Measurements from ENCODE around the gene LAMA5.
"Not testable (repeated sequence)": the region's sequence is repeated elsewhere in the genome, so short reads cannot be mapped to it uniquely, and the experiment has no call there.

The LAMA5 gene

DNA sequence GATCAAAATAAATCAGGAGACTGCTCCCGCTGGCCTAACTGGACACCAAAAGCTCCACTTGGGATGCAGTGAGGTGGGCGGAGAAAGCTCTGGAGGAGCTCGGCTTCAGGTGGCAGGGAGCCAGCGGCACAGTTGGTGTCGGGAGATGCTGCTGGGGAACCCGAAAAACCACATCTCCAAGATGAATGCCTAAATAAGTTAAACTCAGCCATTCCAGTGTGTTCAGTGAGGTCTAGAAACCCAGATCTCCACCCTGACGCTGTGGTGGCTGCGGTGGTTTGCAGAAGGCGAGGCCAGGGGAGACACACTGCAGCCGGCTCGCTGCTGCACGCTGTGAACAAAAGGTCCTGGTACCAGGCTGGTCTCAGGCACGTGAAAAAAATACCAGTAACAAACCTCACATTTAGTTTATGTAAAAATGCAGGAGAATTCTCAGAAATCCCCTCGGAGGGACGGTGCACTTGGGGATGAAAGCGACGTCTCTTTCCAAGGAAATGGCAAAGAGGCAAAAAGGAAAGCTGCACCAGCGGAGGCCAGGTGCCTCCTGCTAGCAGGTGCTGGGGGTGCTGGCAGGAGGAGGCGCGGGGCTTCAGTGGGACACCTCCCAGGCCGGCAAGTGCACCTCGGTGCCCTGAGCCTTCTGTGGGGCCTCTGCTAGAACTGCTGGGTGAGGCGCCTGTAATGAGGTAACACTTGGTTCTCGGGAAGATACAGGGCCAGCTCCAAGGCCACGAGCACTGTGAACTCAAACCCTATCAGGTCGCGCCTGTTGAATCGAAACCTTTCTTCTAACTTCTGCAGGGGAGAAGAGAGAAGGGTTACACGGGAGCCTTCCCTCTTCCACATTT, 23.4 kb upstream of the LAMA5 start:
- no peak for DNase-seq (ENCODE audit: low read depth in 2 of 3, low spot score in 1 of 3)

DNA sequence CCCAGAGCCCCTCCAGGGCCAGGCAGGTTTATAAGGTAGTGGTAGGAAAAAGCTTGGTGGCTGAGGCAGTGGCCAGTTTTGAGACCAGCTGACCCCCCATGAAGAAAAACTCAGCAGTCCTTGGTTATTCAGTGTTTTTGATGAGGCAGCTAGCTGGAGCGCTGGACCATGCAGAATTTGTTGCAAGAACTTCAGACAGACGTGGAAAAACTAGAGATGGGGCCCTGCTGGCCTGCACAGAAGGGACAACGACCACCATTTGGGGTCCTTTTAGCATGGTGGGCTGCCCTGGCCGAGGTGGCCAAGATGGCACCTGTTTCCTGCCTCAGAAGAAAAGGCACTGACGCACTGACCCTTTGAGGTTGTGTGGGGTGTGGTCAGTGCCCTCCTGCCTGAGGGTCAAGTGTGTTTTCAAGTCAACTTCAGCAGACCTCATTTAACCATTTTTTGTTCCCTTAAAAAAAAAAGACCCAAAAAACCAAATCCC, 22.5 kb upstream of the LAMA5 start:
- DNase-seq (ENCODE audit: low read depth in 2 of 3, low spot score in 1 of 3), result no peak

DNA sequence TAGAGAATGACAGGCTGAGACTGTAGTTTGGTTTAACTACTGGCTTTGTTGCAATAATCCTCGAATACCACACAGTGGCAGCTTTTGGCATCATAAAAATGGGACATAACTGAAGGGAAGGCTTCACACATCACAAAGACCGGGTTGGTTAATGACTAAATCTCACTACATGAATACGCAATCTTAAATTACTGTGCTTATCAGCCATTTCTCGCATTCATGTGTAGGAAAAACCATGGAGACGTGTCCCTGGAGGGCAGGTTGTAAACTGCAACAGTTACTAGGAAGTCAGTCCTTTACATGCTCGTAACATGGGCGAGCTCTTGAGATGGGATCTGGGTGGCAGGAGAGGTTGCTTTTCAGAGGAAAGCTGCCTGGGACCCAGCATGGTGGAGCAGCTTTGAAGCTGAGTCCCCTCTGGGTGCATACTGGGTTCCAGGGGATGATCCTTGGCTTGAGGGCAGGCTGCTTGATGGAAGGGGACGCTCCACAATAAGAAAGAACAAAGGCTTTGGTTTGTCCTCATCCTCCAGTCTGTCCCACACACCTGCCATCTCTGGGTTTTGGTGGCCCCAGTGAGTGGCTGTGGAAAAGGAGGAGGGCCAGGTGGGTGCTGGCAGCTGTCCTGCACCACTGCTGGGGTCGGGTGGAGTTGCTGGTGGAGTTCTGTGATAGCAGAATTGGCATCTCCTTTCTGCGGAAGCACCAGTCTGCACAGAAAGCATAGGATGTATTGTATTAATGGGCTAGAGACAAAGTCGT, 21.9 kb upstream of the LAMA5 start:
- no peak for DNase-seq (ENCODE audit: low read depth in 2 of 3, low spot score in 1 of 3)

DNA sequence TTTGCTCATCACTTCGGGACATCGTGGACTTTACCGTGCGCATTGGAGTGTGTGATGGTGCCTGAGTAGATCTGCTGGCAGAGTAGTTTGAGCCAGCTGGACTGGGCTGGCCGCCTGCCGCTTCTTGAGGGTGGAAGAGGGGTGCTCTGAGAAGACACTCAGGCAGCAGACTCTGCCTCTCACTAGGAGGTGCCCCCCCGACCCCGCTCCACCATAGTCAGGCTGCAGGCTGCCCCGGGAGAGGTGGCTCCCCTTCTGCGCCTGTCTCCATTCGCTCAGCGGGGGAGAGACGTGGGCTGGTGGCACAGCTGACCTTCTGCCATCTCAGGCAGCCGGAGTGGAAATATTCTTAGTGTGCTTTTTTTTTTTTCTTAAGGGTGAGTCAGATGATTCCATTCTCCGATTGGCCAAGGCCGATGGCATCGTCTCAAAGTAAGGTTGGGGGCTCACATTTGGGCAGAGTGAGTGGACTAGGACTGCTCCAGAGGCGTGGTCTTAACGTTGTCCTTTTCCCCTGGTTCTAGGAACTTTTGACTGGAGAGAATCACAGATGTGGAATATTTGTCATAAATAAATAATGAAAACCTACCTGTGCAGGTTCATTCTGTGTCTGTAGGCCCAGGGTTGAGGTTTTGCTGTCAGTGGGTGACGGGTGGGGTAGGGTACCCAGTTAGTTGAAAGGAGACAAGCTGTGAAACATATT, 21.0 kb upstream of the LAMA5 start:
- no peak for DNase-seq (ENCODE audit: low read depth in 2 of 3, low spot score in 1 of 3)

DNA sequence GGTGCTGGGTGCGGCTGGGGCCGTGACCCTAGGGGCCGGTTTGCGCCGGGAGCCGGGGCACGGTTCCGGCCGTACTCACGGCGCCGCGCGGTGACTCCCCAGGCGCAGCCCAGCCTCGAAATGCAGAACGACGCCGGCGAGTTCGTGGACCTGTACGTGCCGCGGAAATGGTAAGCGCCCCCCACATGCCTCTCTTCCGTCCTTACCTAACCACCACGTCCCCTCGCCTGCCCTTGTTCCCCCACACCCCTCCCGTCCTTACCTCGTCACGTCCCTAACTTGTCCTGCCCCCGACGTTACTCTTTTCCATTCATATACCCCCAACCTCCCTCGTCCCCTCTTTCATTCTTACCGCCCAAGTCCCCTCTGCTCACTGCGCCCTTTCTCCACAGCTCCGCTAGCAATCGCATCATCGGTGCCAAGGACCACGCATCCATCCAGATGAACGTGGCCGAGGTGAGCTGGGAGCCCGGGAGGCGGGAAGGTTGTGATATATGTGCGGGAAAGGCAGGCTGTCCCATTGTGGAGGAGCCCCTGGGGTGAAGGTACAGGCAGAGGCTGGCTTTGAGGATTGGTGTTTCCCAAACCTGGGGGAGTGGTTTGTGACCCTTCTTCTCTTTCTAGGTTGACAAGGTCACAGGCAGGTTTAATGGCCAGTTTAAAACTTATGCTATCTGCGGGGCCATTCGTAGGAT, 20.3 kb upstream of the LAMA5 start:
- DNase-seq (ENCODE audit: low read depth in 2 of 3, low spot score in 1 of 3), result no peak

DNA sequence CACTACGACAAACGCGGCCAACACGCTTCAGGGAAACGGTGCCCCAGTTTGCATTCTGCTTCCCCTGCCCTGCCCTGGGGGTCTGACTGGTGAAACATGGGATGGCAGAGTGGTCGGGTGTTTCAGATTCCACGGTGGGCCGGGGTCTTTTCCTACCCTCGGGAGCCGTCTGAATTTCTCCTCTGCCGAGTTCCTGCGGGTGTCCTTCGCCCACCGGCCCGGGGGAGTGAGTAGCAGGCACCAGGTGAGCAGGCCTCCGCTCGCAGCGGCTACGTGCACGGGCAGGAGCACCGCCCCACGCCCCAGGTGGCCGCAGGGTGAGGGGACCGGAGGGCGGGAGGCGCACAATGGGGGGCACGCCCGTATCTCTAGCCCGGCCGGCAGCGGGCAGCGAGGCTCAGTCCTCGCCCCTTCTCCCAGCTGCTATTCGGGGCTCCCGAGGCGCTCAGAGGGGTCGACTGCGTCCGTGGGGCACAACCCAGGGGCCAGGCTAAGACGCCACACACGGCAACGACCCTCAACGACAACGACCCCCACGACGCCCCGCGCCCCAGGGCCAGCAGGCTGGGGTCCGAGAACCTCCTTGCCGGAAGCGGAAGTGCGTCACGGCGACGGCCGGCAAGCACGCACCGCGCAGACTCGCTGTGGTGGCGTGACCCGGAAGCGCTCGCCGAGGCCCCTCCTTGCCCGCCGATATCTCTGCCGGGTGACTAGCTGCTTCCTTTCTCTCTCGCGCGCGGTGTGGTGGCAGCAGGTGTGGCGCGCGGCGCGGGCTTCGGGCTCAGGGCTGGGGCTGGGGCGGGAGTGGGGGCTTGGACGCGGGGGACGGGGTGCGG, 19.5 kb upstream of the LAMA5 start, which contains the start of gene RPS21:
RPS21 (plus strand) TSS at position 721 of the 836 bp plus-strand sequence. CDS start 236 bp downstream, outside the sequence.
- DNase-seq (ENCODE audit: low read depth in 2 of 3, low spot score in 1 of 3), result peak; percentile 79 to 92 (median 85)

DNA sequence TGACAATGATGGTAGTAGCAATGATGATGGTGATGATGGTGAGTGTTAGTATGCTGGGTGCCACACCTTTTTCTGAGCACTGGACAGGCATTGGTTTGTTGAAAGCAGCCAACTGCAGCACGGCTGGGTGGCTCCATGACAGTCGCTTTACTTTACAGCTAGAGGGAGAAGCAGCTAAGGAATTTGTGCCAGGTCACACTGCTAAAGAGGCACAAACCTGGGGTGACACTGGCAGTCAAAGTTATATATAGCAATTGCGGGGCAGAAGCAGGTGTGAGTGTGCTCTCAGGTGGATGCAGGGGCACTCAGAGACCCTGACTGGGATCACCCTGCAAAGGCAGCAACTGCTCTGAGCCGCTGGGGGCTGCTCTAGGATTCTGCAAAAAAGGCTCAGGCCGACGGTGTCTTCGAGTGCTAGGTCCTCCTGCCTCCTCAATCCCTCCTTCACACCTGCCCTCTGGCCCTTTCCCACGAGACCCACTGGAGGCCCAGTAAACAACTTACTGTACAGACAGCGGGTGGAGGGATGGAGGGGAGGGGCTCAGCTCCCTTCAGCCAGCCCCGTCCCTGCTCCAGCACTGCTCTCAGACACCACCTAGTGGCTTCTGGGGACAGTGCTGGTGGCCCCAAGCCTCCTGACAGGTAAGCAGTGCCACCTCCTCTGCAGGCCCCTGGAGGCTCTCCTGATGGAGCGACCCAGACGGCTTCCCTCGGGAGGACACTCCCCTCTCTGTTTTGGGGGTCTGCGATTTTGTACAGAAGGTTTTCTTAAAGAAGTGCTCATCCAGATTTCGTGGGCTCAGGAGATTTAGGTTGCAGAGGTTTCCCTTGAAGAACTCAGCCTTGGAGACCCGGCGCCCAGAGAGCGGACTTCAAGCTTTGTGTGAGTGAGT, 15.4 kb upstream of the LAMA5 start:
- peak; percentile 66 to 77 (median 75) for DNase-seq (ENCODE audit: low read depth in 2 of 3, low spot score in 1 of 3)

DNA sequence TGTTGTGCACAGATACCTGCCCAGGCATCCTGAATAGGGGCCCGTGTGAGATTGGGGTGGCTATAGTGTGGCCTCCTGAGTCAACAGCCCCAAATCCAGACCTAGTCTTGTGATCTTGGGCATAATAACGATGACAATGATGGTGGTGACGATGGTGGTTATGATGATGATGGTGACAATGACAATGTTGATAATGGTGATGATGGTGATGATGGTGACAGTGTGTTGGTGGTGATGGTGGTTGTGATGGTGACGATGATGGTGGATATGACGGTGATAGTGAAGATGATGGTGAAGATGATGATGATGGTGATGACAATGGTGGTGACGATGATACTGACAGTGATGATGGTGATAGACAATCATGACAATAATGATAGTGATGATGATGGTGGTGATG, 14.7 kb upstream of the LAMA5 start:
- DNase-seq (ENCODE audit: low read depth in 2 of 3, low spot score in 1 of 3), result no peak

DNA sequence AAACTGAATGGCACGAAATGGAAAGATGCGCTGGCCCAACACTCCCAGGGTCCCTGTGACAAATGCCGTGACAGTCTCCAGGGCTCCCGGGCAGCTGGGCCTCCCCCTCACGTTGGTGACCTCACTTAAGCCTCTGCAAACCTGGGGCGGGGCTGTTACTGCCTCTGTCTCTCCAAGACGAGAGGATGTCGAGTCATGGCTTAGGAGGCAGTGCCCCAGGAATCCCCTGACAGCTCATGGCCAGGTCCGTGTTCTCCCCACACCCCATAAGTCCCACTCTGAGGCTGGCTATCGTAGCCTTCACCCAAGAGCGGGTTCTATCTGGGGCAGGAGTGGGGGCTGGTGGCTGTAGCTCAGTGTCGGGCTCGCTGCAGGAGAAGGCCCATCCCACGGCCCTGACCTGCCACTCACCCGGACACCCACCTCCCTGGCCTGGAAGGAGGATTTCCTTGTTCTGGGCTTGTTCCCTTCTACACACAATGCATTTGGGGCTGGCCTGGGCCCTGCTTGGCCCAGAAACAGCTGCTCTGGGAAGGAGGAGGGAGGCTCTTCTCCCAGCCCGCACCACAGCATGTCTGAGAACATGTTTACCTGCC, 14.2 kb upstream of the LAMA5 start:
- no peak for DNase-seq (ENCODE audit: low read depth in 2 of 3, low spot score in 1 of 3)

DNA sequence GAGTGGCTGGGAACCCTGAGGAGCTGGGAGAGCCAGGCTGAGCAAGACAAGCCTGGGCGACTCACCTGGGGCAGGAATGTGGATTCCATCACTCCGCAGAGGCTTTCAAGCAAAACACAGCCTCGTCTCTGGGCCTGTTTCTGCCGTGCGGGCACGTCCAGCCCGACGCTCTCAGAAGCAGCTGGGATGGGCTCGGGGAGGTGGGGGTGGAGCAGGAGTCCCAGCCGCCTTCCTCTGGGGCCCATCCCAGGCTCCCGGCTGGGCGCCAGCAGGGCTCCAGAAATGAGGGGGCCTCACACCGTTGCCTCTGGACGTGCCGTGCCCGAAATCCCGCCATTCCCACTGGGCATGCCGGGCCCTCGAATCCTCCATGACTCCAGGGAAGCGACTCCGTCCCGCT, 11.1 kb upstream of the LAMA5 start:
- DNase-seq (ENCODE audit: low read depth in 2 of 3, low spot score in 1 of 3), result no peak

DNA sequence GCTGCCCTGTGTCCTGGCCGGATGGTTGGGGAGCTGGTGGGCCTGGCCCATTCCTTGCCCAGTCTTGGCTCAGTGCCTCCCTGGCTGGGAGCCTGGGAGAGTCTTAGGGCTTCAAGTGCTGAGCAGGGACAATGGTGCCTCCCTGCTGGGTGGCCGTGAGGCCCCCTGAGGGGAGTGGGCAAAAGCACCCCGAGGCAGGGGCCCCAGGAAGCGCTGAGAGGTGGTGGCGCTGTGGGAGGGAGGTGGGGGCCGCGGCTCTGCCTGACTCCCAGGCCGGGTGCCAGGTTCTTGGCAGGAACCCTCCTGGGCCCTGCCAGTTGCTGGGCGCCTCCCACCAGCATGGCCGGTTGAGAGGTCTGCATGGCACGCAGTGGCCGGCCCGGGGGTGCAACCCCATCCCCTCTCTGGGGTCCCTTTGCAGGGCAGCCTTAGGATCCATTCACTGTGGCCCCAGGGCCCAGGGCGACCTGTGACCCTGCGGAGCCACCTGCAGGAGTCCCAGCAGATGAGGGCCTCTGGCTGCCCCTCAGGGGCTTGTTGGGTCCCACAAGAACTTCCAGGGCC, 10.6 kb upstream of the LAMA5 start:
- DNase-seq (ENCODE audit: low read depth in 2 of 3, low spot score in 1 of 3), result no peak

DNA sequence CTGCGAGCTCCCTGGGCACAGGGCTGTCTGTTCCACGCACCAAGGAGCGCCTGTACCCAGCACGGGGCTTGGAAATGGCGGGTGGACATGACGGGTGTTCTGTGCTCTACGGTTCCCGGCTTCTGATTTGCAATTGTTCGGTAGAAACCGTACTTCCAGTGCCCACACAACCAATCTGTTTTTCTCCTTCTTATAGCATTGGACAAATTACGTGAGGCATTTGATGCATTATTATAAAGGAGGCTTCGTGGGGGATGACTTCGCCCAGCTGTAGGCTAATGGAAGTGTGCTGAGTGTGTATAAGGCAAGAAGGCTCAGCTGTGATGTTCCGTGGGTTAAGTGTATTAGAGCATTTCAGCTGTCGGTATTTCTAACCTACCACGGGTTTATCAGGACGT, 10.0 kb upstream of the LAMA5 start:
- no peak for DNase-seq (ENCODE audit: low read depth in 2 of 3, low spot score in 1 of 3)

DNA sequence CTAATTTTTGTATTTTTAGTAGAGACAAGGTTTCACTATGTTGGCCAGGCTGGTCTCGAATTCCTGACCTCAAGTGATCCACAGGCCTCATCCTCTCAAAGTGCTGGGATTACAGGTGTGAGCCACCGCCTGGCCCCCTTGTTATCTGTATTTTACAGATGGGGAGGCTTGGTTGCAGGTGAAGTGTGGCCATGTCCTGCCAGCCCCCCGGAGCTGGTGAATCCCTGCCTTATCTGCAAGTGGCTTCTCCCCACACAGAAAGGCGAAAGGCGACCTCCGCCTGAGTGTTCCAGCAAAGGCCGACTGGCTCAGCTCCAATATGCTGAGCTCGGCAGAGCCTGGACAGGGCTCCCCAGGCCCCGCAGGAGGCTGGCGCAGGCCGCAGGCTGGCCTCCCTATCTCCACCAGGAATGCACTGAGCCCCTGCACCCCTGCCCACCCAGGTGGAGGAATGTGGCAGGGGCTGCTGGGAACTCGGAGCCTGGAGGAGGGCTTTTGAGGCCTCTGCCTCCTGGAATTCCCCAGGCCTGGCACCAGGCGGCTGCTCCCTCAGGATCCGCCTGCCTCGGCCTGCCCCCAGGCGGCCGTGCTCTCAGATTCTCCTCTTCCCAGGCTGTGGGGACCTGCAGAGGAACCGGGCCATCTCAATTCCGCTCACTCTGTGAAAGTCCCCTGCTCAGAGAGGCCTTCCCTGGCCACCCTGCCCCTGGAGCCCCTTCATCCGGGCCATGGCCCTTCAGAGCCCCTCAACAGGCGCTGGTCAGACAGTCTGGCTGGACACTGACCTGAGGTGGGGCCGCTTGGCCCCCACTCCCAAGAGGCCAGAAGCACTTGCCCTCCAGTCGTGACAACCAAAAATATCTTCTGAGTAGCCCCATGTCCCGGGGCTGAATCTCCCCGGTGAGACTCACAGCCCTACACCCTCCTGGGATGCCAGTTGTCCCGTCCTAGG, 9.3 kb upstream of the LAMA5 start:
- no peak for DNase-seq (ENCODE audit: low read depth in 2 of 3, low spot score in 1 of 3)

DNA sequence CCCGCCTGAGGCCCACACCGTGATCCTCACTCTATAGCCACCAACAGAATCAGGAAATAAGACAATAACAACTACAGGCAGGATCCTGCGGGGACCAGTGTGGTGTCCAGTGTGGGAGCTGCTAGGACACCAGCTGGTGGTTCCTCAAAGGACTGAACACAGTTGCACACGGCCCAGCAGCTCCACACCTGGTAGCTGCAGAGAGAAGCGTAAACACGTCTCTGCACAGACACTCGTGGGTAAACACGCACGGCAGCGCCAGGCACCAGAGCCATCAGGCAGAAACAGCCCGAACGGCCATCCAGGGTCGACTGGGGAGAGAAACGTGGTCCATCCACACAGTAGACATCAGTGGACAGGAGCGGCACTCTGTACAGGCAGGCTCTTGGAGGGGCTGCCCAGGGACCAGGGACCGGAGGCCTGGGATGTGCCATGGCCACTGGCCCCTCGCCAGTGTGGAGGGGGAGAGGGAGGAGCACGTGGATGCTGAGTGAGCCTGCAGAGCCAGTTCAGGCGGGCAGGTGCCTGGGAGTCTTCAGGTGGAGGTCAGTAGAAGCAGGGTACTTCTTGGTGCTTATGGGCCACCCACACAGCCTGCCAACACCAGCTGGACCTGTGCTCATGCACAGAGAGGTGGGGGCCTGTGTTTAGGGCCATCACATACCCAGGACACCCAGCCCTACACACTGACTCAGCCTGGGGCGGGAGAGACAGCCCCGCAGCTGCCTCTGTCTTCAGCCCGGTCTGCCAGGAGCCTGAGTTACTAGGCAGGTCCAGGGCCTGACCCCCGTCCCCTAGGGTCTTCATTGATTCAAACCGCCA, 7.4 kb upstream of the LAMA5 start:
- DNase-seq (ENCODE audit: low read depth in 2 of 3, low spot score in 1 of 3), result no peak

DNA sequence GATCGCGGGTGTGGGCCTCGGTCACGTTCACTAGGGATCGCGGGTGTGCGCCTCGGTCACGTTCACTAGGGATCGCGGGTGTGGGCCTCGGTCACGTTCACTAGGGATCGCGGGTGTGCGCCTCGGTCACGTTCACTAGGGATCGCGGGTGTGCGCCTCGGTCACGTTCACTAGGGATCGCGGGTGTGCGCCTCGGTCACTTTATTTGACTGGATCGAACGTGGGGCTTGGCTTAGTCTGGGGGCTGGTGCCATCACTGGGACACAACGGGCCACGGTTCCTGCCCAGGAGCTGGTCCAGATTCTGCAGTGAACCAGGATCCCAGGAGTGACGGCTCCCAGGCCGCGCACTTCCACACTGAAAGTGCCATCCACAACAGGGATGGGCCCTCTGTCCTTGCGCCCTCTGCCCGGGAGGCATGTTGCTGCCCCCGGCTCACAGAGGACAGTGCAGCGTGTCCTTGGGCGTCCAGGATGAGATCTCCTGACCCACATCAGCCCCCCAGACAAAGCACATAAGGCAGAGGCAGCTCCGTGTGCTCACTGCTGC, 6.6 kb upstream of the LAMA5 start:
- not testable (repeated sequence) for DNase-seq (ENCODE audit: low read depth in 2 of 3, low spot score in 1 of 3)
